Measurements from ENCODE around the gene SAXO2. TPM values are rescaled to one million over a fixed set of nuclear protein-coding genes. Genes with fewer than 3 reads are reported as not detected.
"Not testable (repeated sequence)": the region's sequence is repeated elsewhere in the genome, so short reads cannot be mapped to it uniquely, and the experiment has no call there.

The SAXO2 gene
- total RNA-seq, 1 donor from 2014 or later = 2.6 TPM

- H3K4me1 ChIP-seq; DNase-seq; intact Hi-C loops (cut with micrococcal nuclease); H3K36me3 ChIP-seq; H3K4me3 ChIP-seq; H3K9me3 ChIP-seq (replicated peaks); H3K27me3 ChIP-seq (ENCODE audit: low read depth); H3K27ac ChIP-seq (replicated peaks): not testable (repeated sequence)
Observed at GRCh38 chr15:82324831-82325230, 62.2 kb downstream of the SAXO2 start.

- H3K9me3 ChIP-seq (replicated peaks); H3K4me3 ChIP-seq; DNase-seq; H3K27ac ChIP-seq (replicated peaks); H3K36me3 ChIP-seq; H3K27me3 ChIP-seq (ENCODE audit: low read depth); intact Hi-C loops (cut with micrococcal nuclease); H3K4me1 ChIP-seq: not testable (repeated sequence)
Observed at GRCh38 chr15:82325646-82326045, 63.0 kb downstream of the SAXO2 start.

GRCh38 chr15:82326896-82327295 is 64.3 kb downstream of the SAXO2 start:
- H3K9me3 ChIP-seq (replicated peaks); H3K36me3 ChIP-seq; intact Hi-C loops (cut with micrococcal nuclease); H3K27ac ChIP-seq (replicated peaks); H3K4me3 ChIP-seq; H3K27me3 ChIP-seq (ENCODE audit: low read depth); H3K4me1 ChIP-seq; DNase-seq: not testable (repeated sequence)

- DNase-seq; intact Hi-C loops (cut with micrococcal nuclease); H3K9me3 ChIP-seq (replicated peaks): not testable (repeated sequence)
Observed at GRCh38 chr15:82327372-82327771, 64.8 kb downstream of the SAXO2 start.

GRCh38 chr15:82329039-82329438 is 66.4 kb downstream of the SAXO2 start:
- peaks cover 11% of the 10 kb centered on the region for H3K4me1 ChIP-seq
- intact Hi-C loops (cut with micrococcal nuclease); H3K27me3 ChIP-seq (ENCODE audit: low read depth): not testable (repeated sequence)

More at GRCh38 chr15:82327372-82327771, 64.8 kb downstream of the SAXO2 start:
- H3K27me3 ChIP-seq (ENCODE audit: low read depth); H3K27ac ChIP-seq (replicated peaks); H3K4me1 ChIP-seq; H3K36me3 ChIP-seq; H3K4me3 ChIP-seq: not testable (repeated sequence)

GRCh38 chr15:82330921-82331320 is 68.3 kb downstream of the SAXO2 start:
- H3K36me3 ChIP-seq; DNase-seq; H3K9me3 ChIP-seq (replicated peaks); intact Hi-C loops (cut with micrococcal nuclease); H3K4me3 ChIP-seq; H3K27ac ChIP-seq (replicated peaks); H3K27me3 ChIP-seq (ENCODE audit: low read depth): not testable (repeated sequence)
- H3K4me1 ChIP-seq = peaks cover 21% of the 10 kb centered on the region

More at GRCh38 chr15:82329039-82329438, 66.4 kb downstream of the SAXO2 start:
- not testable (repeated sequence) for H3K4me3 ChIP-seq; DNase-seq; H3K9me3 ChIP-seq (replicated peaks); H3K36me3 ChIP-seq; H3K27ac ChIP-seq (replicated peaks)

- H3K4me1 ChIP-seq = peaks cover 25% of the 10 kb centered on the region
- H3K36me3 ChIP-seq; intact Hi-C loops (cut with micrococcal nuclease); H3K27me3 ChIP-seq (ENCODE audit: low read depth); H3K4me3 ChIP-seq; H3K9me3 ChIP-seq (replicated peaks); DNase-seq; H3K27ac ChIP-seq (replicated peaks): not testable (repeated sequence)
Observed at GRCh38 chr15:82331576-82332304, 69.1 kb downstream of the SAXO2 start.

- Histone ChIP-seq H3K27ac (replicated peaks) (peak overlapping the region; percentile 81), H3K4me1 (peaks cover 25% of the 10 kb centered on the region)
- H3K4me3 ChIP-seq; intact Hi-C loops (cut with micrococcal nuclease); H3K27me3 ChIP-seq (ENCODE audit: low read depth); H3K36me3 ChIP-seq; H3K9me3 ChIP-seq (replicated peaks): not testable (repeated sequence)
- peak; percentile 82 for DNase-seq
Observed at GRCh38 chr15:82332711-82333602, 70.3 kb downstream of the SAXO2 start.

- DNase-seq; H3K9me3 ChIP-seq (replicated peaks); H3K27me3 ChIP-seq (ENCODE audit: low read depth); H3K36me3 ChIP-seq; intact Hi-C loops (cut with micrococcal nuclease): not testable (repeated sequence)
- Histone ChIP-seq H3K4me1 (peaks cover 25% of the 10 kb centered on the region), H3K27ac (replicated peaks) (peak overlapping the region; percentile 81), H3K4me3 (peak overlapping the region; percentile 17)
Observed at GRCh38 chr15:82333603-82334553, 71.3 kb downstream of the SAXO2 start.

Other genes with a start within 250 kb of the SAXO2 start
- gene MEX3B, start 216.8 kb upstream of the SAXO2 start, total RNA-seq = 2.5 TPM
- 12.9 TPM for gene EFL1, start 84 bp upstream of the SAXO2 start, total RNA-seq
- 0.33 TPM for gene GOLGA6L10, start 86.7 kb downstream of the SAXO2 start, total RNA-seq
- gene GOLGA6L9, start 167.0 kb downstream of the SAXO2 start, total RNA-seq = 0.99 TPM